Panc1 (cell line): ENCODE results near the gene HOXA9.

ENCODE experiments used
- POLR2AphosphoS5 ChIP-seq: IDR thresholded peaks from 2 replicates; pipeline ENCODE4 v1.6.1; 2012; ENCODE audit warnings: mild to moderate bottlenecking, low read depth, low read length, moderate library complexity
- REST ChIP-seq, 2 experiments: IDR thresholded peaks; 2 replicates each; pipeline ENCODE4 v1.6.1; 2011 to 2012; ENCODE audit warnings: low read depth in 2 of 2, control low read depth in 1 of 2, low read length in 1 of 2, mild to moderate bottlenecking in 1 of 2, moderate library complexity in 1 of 2; ENCODE audit not compliant: insufficient read depth in 1 of 2
- SIN3A ChIP-seq: IDR thresholded peaks from 2 replicates; pipeline ENCODE4 v1.6.1; 2012; ENCODE audit warnings: low read depth, mild to moderate bottlenecking, low read length, moderate library complexity, borderline replicate concordance; ENCODE audit not compliant: insufficient read depth
- TF ChIP-seq, protein P1 (sequence below): fragments of 450-650 bp; IDR thresholded peaks from 2 replicates; pipeline ENCODE4 v1.5.1; 2017; ENCODE audit warnings: mild to moderate bottlenecking

DNA sequence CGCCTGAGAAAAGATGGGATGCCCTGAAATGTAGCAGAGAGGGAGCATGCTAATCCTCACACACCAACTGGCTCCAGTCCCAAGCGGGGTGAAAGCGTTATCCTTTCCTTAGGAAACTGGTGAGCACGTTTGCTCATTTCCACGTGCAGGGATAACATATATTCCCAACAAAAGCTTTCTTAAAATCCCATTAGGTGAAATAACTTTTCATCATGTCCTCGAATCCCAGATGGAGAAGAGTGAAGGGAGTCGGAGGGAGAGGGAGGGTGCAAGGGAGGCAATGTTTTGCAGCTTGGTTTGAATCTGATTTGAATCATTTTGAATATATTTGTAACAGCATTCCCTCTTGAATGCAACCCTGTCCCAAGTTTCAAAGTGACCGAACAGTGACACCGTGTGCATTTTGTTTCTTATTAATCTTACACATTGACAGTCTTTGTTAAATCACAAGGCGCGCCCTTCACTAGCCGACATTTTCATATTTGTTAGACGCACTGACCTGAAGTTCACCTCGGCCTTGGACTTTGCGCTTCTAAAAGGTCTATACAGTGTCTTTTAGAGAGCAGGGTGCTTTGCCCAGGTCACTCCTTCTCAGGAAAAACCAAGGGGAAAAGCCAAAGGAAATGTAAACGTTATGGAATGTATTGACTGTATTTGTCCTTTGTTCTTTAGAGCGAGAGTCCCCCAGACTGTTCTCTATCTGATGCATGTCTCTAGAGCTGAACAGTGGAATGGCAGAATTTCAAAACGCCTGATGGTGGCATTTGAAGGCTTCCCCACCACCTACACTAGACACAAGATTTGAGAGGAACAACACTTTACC lies 31.7 kb downstream of the HOXA9 start:
- TF ChIP-seq REST (IDR thresholded peaks at IDR 0.05; ENCODE audit: insufficient read depth in 1 of 2, low read depth in 2 of 2, low read length in 1 of 2) (no peak), POLR2AphosphoS5 (no peak), SIN3A (no peak)
- TF ChIP-seq, protein P1, sequence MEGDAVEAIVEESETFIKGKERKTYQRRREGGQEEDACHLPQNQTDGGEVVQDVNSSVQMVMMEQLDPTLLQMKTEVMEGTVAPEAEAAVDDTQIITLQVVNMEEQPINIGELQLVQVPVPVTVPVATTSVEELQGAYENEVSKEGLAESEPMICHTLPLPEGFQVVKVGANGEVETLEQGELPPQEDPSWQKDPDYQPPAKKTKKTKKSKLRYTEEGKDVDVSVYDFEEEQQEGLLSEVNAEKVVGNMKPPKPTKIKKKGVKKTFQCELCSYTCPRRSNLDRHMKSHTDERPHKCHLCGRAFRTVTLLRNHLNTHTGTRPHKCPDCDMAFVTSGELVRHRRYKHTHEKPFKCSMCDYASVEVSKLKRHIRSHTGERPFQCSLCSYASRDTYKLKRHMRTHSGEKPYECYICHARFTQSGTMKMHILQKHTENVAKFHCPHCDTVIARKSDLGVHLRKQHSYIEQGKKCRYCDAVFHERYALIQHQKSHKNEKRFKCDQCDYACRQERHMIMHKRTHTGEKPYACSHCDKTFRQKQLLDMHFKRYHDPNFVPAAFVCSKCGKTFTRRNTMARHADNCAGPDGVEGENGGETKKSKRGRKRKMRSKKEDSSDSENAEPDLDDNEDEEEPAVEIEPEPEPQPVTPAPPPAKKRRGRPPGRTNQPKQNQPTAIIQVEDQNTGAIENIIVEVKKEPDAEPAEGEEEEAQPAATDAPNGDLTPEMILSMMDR, result peak; percentile 31
